Measurements from ENCODE around the gene HOXB7. TPM values are rescaled to one million over a fixed set of nuclear protein-coding genes. Genes with fewer than 3 reads are reported as not detected.

Gene HOXB7
- total RNA-seq, 2 donors from 2014 or later, result 0.52 TPM; not detected in 1

- peaks cover 0 to 47% of the 10 kb centered on the region in 2 donors for H3K27me3 ChIP-seq
Measured at GRCh38 chr17:48644159-48644558, 33.3 kb upstream of the HOXB7 start.

GRCh38 chr17:48643697-48644012 is 32.8 kb upstream of the HOXB7 start:
- intact Hi-C loops (cut with DNase I), result no loop called here

More at GRCh38 chr17:48644159-48644558, 33.3 kb upstream of the HOXB7 start:
- Histone ChIP-seq H3K36me3 (replicated peaks in 1 of 2; ENCODE audit: insufficient read depth in 1 of 2, low read depth in 2 of 2) (no peaks in the 10 kb centered on the region), H3K27ac (no peak overlapping the region), H3K4me3 (no peak overlapping the region), H3K9me3 (no peaks in the 10 kb centered on the region), H3K4me1 (peaks cover 22% of the 10 kb centered on the region)
- 43 to 83% methylated on average over 1 of the region's 1 CpG for WGBS, 2 donors
- intact Hi-C loops (cut with DNase I), result no loop called here
- TF ChIP-seq CTCF (IDR thresholded peaks at IDR 0.05), result no peak
- no peak for TF ChIP-seq POLR2A (IDR thresholded peaks at IDR 0.05)
- DNase-seq (no peak), ATAC-seq (no peak)

GRCh38 chr17:48642843-48643696 is 32.3 kb upstream of the HOXB7 start:
- peaks cover 0 to 50% of the 10 kb centered on the region in 2 donors for H3K27me3 ChIP-seq

More at GRCh38 chr17:48643697-48644012, 32.8 kb upstream of the HOXB7 start:
- ATAC-seq, result no peak
- Histone ChIP-seq H3K27me3 (peaks cover 0 to 47% of the 10 kb centered on the region in 2 donors), H3K4me3 (no peak overlapping the region), H3K36me3 (replicated peaks in 1 of 2; ENCODE audit: insufficient read depth in 1 of 2, low read depth in 2 of 2) (no peaks in the 10 kb centered on the region), H3K27ac (no peak overlapping the region), H3K4me1 (peaks cover 22% of the 10 kb centered on the region), H3K9me3 (no peaks in the 10 kb centered on the region)
- no peak for DNase-seq
- TF ChIP-seq CTCF (IDR thresholded peaks at IDR 0.05) (no peak), POLR2A (IDR thresholded peaks at IDR 0.05) (no peak)

GRCh38 chr17:48642059-48642842 is 31.4 kb upstream of the HOXB7 start:
- ATAC-seq, result no peak

More at GRCh38 chr17:48642843-48643696, 32.3 kb upstream of the HOXB7 start:
- TF ChIP-seq POLR2A (IDR thresholded peaks at IDR 0.05), result no peak
- H3K36me3 ChIP-seq (replicated peaks in 1 of 2; ENCODE audit: insufficient read depth in 1 of 2, low read depth in 2 of 2), result no peaks in the 10 kb centered on the region
- no peaks in the 10 kb centered on the region for H3K9me3 ChIP-seq
- peaks cover 22% of the 10 kb centered on the region for H3K4me1 ChIP-seq
- H3K4me3 ChIP-seq, result no peak overlapping the region
- DNase-seq (no peak), ATAC-seq (no peak)
- no peak overlapping the region for H3K27ac ChIP-seq
- intact Hi-C loops (cut with DNase I), result no loop called here
- WGBS, 2 donors, result 17 to 28% methylated on average over 17 to 23 of the region's 23 CpGs

More at GRCh38 chr17:48642059-48642842, 31.4 kb upstream of the HOXB7 start:
- 5 to 17% methylated on average over 11 to 58 of the region's 58 CpGs for WGBS, 2 donors
- H3K9me3 ChIP-seq, result no peaks in the 10 kb centered on the region
- no peak overlapping the region for H3K27ac ChIP-seq
- TF ChIP-seq POLR2A (IDR thresholded peaks at IDR 0.05) (no peak), CTCF (IDR thresholded peaks at IDR 0.05) (no peak)
- H3K27me3 ChIP-seq, result peaks cover 0 to 48% of the 10 kb centered on the region in 2 donors
- no peak overlapping the region for H3K4me3 ChIP-seq
- intact Hi-C loops (cut with DNase I), result no loop called here
- no peak for DNase-seq
- H3K36me3 ChIP-seq (replicated peaks in 1 of 2; ENCODE audit: insufficient read depth in 1 of 2, low read depth in 2 of 2), result no peaks in the 10 kb centered on the region
- peaks cover 16% of the 10 kb centered on the region for H3K4me1 ChIP-seq
